HAP-1 (cell line): ENCODE measurements around the gene PIGB.
"Not testable (repeated sequence)": the region's sequence is repeated elsewhere in the genome, so short reads cannot be mapped to it uniquely, and the experiment has no call there.

Experiments used
- DNase-seq, 2 experiments: peaks; one replicate each; pipeline ENCODE4 v3.0.0-alpha.2; 2016 to 2020; ENCODE audit warnings: low spot score in 2 of 2
- H3K27me3 ChIP-seq: fragments of 250-450 bp; sonication (Bioruptor Pico); 2 replicates; pipeline ENCODE4 v1.5.1; 2020; ENCODE audit warnings: low read depth, mild to moderate bottlenecking, moderate library complexity
- H3K36me3 ChIP-seq: fragments of 250-450 bp; sonication (Bioruptor Pico); replicated peaks from 2 replicates; pipeline ENCODE4 v1.5.1; 2020; ENCODE audit warnings: mild to moderate bottlenecking
- H3K4me1 ChIP-seq: fragments of 250-450 bp; sonication (Bioruptor Pico); 2 replicates; pipeline ENCODE4 v1.5.1; 2020; ENCODE audit warnings: mild to moderate bottlenecking
- H3K4me3 ChIP-seq: fragments of 250-450 bp; sonication (Bioruptor Pico); 2 replicates; pipeline ENCODE4 v1.5.1; 2020; ENCODE audit warnings: mild to moderate bottlenecking, moderate library complexity
- H3K9me3 ChIP-seq: fragments of 250-450 bp; sonication (Bioruptor Pico); 2 replicates; pipeline ENCODE4 v1.5.1; 2020; ENCODE audit warnings: mild to moderate bottlenecking, moderate library complexity
- in situ Hi-C: fragments of 300-500 bp; cut with MboI; formaldehyde crosslinking; loops from 3 replicates; pipeline ENCODE4 v1.14.3; 2020; ENCODE audit warnings: low sequenced_read_pairs, inconsistent platforms, mixed read lengths

PIGB gene

DNA sequence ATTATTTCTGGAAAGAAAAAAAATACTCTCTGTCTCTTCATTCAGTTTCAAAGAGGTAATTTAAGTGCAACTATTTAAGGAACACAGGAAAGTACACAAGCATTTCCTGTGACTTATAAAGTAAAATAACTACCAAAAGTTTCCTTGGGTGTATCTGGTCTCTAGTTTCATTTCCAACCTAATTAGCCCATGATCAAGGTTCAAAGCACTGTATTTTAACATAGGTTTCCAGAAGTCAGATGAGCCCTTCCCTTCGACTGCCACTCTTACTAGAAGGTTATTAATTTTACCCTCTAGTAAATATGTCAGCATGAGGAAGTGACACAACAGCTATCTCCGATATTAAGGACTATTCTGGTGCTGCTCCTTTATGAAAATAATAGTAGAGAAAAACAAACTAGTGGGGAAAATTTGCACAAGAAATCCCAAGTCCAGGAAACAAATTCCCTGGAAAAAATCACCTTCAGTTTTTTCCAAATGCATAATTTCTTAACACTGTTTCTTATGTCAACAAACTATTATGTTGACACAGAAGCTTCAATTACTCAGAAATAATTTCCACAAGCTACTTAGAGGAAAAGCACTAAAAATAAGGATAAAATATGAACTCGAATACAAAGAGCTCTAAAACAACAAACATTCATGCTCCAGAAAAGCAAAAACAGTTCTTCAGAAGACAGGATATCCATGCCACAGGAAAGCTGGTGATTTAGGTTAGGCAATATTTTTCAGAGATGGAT lies 53.8 kb downstream of the PIGB start:
- in situ Hi-C loops, result no loop called here
- H3K27me3 ChIP-seq, result no peaks in the 10 kb centered on the region
- H3K9me3 ChIP-seq, result no peaks in the 10 kb centered on the region
- no peaks in the 10 kb centered on the region; the same call in 1 of the 2 replicates for H3K4me1 ChIP-seq
- DNase-seq, result no peak
- no peak overlapping the region for H3K4me3 ChIP-seq
- H3K36me3 ChIP-seq, result no peaks in the 10 kb centered on the region

DNA sequence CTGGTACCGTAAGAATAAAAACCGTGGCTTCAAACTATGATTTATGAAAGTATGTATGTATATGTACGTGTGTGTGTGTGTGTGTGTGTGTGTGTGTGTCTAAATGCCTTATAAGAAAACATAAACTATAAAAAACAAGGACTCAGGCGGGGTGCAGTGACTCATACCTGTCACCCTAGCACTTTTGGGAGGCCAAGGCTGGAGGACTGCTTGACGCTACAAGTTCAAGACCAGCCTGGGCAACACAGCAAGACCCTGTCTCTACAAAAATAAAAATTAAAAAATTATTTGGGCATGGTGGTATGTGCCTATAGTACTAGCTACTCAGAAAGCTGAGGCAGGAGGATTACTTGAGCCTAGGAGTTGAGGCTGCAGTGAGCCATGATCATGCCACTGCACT lies 60.1 kb downstream of the PIGB start:
- no peaks in the 10 kb centered on the region for H3K27me3 ChIP-seq
- no peaks in the 10 kb centered on the region for H3K4me1 ChIP-seq
- no peaks in the 10 kb centered on the region for H3K9me3 ChIP-seq
- no peaks in the 10 kb centered on the region for H3K36me3 ChIP-seq
- no peak for DNase-seq
- no peak overlapping the region for H3K4me3 ChIP-seq
- in situ Hi-C loops, result no loop called here

DNA sequence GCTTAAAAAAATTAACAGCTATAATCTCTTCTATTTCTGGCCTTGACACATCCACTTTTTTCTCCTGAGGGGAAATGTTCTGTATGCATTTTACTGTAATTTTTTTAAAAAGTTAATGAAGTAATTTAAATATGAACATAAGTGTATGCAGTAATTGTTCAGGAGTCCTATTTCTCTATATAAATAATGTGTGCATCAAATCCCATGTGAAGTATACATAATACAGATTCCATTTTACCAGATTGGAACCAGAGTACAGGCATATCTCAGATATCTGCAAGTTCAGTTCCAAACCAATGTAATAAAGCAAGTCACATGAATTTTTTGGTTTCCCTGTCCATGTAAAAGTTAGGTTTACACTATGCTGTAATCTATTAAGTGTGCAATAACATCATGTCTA lies 62.6 kb downstream of the PIGB start:
- H3K27me3 ChIP-seq, result no peaks in the 10 kb centered on the region
- no peaks in the 10 kb centered on the region for H3K4me1 ChIP-seq
- H3K9me3 ChIP-seq, result no peaks in the 10 kb centered on the region
- no peaks in the 10 kb centered on the region for H3K36me3 ChIP-seq
- in situ Hi-C loops, result no loop called here
- H3K4me3 ChIP-seq, result no peak overlapping the region
- no peak for DNase-seq

DNA sequence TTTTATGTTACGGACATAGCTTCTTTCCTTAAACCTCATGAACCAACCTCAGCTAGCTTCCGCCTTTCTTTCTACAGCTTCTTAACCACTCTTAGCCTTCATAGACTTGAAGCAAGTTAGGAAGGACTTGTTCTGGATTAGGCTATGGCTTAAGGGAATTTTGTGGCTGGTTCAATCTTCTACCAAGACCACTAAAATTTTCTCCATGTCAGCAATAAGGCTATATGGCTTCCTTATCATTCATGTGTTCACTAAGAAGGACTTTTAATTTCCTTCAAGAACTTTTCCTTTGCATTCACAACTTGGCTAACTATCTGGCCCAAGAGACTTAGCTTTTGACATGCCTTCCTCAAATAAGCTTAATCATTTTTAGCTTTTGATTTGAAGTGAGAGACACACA lies 64.7 kb downstream of the PIGB start:
- H3K4me3 ChIP-seq, result no peak overlapping the region
- no peaks in the 10 kb centered on the region for H3K9me3 ChIP-seq
- H3K36me3 ChIP-seq, result no peaks in the 10 kb centered on the region

DNA sequence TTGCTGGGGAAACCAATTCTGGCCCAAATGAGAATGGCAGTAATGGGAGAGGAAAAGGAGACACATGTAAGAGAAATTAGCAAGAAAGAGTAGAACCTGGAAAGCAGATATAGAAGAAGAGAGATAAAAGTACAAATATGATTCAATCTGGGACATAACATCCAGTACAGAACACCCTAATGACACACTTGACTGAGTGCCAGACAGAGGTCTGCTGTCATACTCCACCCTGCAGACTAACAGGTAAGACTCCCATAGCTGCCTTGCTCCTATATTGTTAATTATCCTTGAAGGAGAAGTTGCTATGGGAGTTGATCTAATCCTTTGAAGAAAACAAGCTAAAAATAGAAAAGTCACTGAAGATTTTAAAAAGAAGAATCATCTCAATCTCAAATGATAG lies 68.0 kb downstream of the PIGB start:
- Histone ChIP-seq H3K4me3 (no peak overlapping the region), H3K36me3 (no peaks in the 10 kb centered on the region), H3K4me1 (no peaks in the 10 kb centered on the region), H3K27me3 (no peaks in the 10 kb centered on the region), H3K9me3 (no peaks in the 10 kb centered on the region)
- in situ Hi-C loops, result no loop called here
- no peak for DNase-seq

More for the DNA sequence above, 64.7 kb downstream of the PIGB start:
- in situ Hi-C loops, result no loop called here
- H3K27me3 ChIP-seq, result no peaks in the 10 kb centered on the region
- no peaks in the 10 kb centered on the region for H3K4me1 ChIP-seq
- DNase-seq, result no peak

DNA sequence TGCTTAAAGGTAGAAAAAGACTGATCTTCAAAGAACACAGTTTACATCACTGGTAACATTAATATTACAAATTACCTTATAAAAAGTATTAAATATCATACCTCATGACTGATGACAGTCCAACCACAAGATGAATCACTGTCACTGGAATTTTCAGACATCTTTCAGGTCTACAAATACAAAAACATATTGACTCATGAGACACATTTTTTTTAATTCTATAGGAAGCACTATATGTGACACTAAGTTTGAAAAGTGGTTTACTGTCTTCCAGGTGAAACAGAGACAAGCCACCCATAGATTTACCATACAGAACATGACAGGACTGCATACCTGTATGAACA lies 70.2 kb downstream of the PIGB start:
- DNase-seq, result no peak

DNA sequence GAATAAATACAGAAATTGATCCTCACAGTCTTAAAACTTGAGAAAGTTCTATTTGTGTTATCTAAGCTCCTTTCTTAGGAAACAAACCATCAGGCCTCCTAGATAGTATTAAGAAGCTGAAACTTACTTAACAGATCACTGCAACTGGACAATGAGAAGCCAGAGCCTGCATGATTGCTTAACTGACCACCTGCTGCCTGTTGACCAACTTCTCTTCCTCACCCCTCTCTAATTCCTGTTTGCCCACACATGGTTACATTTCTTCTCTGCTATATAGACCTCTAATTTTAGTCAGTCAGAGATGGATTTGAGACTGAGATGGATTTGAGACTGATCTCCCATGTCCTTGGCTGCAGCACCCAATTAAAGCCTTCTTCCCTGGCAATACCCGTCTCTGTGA lies 75.7 kb downstream of the PIGB start:
- no peaks in the 10 kb centered on the region for H3K36me3 ChIP-seq
- H3K4me3 ChIP-seq, result no peak overlapping the region
- H3K4me1 ChIP-seq, result no peaks in the 10 kb centered on the region
- no peaks in the 10 kb centered on the region for H3K27me3 ChIP-seq
- no peak for DNase-seq
- 0 out of 2 replicates have a peak, but pooled peaks cover 2% of the 10 kb centered on the region for H3K9me3 ChIP-seq
- in situ Hi-C loops, result no loop called here

More for the DNA sequence above, 70.2 kb downstream of the PIGB start:
- Histone ChIP-seq H3K27me3 (no peaks in the 10 kb centered on the region), H3K4me3 (no peak overlapping the region), H3K36me3 (no peaks in the 10 kb centered on the region), H3K9me3 (no peaks in the 10 kb centered on the region), H3K4me1 (no peaks in the 10 kb centered on the region)
- in situ Hi-C loops, result no loop called here

DNA sequence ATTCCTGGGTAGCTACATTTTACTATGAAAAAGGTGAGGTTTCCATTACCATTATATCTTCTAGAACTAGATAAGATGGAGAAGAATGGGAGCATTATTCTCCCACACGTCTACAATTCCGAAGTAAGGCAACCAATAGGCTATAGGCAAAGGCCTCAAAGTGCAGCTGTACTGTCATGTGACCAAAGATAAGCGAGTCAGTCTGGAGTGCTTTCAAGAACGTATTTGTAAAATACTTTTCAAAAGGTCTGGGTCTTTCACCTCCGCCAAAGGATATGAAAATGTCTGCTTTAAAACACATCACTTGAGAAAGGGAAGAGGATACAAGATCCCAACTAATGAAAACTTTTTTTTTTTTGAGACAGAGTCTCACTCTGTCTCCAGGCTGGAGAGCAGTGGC lies 79.2 kb downstream of the PIGB start:
- in situ Hi-C loops, result no loop called here
- no peaks in the 10 kb centered on the region for H3K36me3 ChIP-seq

DNA sequence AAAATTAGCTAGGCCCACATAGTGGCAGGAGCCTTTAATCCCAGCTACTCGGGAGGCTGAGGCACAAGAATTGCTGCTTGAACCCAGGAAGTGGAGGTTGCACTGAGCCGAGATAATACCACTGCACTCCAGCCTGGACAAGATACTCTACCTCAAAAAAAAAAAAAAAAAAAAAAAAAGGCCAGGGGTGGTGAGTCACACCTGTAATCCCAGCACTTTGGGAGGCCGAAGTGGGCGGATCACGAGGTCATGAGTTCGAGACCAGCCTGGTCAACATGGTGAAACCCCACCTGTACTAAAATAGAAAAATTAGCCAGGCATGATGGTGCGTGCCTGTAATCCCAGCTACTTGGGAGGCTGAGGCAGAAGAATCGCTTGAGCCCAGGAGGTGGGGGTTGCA lies 81.0 kb downstream of the PIGB start:
- H3K36me3 ChIP-seq, DNase-seq, H3K9me3 ChIP-seq, in situ Hi-C loops, H3K27me3 ChIP-seq, H3K4me3 ChIP-seq: not testable (repeated sequence)
- peaks cover 10% of the 10 kb centered on the region; the same call in 1 of the 2 replicates for H3K4me1 ChIP-seq

More for the DNA sequence above, 79.2 kb downstream of the PIGB start:
- H3K4me1 ChIP-seq, result peaks cover 3% of the 10 kb centered on the region; the same call in 1 of the 2 replicates
- H3K9me3 ChIP-seq, result 0 out of 2 replicates have a peak, but pooled peaks cover 2% of the 10 kb centered on the region
- no peak for DNase-seq
- no peak overlapping the region for H3K4me3 ChIP-seq
- no peaks in the 10 kb centered on the region for H3K27me3 ChIP-seq

DNA sequence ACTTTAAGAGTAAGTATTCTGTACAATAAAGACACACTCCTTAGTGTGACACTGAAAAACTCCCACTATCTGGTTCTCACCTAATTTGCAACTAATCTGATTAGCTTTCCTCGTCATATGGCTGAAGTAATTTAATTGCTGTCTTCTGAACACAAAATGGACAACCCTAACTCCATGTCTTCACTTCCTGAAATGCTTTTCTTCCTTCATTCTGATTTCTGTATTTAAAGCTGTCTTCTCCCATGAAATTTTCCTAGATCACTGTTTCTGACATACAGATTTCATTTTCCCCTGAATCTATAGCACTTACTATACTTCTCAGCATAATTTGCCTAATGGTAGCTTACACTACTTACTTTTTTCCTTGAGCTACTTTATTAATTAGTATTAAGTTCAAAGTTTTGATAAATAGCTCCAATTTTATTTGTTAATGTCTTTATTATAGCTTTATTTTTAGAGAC lies 82.8 kb downstream of the PIGB start:
- Histone ChIP-seq H3K4me3 (no peak overlapping the region), H3K9me3 (0 out of 2 replicates have a peak, but pooled peaks cover 2% of the 10 kb centered on the region), H3K36me3 (no peaks in the 10 kb centered on the region), H3K4me1 (peaks cover 10% of the 10 kb centered on the region; the same call in 1 of the 2 replicates), H3K27me3 (no peaks in the 10 kb centered on the region)
- DNase-seq, result no peak
- in situ Hi-C loops, result no loop called here

DNA sequence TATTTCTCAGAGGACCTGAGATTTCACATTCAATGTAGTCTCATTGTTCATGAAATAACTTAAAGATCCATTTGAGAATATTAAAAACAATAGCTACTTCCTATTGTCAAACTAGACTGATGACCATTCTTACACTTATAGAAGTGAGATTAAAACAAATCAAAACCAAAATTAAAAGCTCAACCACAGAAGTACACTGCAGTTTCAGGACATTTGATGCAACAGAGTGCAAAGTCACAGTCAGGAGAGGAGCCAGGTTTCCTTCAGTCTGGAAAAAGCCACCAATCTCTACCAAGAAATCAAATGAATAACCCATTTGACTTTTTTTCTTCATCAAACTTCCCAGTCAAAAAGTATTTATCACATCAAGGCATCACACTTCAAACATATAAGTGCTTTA lies 83.7 kb downstream of the PIGB start:
- Histone ChIP-seq H3K27me3 (no peaks in the 10 kb centered on the region), H3K36me3 (no peaks in the 10 kb centered on the region), H3K4me1 (peaks cover 15% of the 10 kb centered on the region), H3K9me3 (0 out of 2 replicates have a peak, but pooled peaks cover 2% of the 10 kb centered on the region), H3K4me3 (no peak overlapping the region)
- DNase-seq, result no peak
- in situ Hi-C loops, result no loop called here

DNA sequence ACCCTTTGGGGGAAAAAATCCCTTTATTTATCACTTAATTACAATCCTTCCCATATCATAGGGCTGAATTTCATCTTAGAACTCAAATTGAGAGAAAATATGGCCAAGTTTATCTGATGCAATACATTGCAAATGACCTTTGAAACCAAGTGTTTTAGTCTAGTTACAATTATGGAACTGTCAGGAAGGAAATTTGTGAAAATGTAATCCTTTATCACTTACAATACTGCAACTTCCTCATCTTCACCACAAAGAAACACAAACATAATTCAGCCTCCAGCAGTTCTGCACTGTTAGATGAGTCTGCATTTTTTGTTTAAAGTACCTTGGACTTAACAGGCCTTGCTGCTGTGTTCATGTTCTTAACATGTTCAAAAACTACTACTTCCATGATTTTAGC lies 84.5 kb downstream of the PIGB start:
- Histone ChIP-seq H3K27me3 (no peaks in the 10 kb centered on the region), H3K4me1 (peaks cover 15% of the 10 kb centered on the region), H3K9me3 (no peaks in the 10 kb centered on the region), H3K4me3 (no peak overlapping the region), H3K36me3 (no peaks in the 10 kb centered on the region)
- in situ Hi-C loops, result no loop called here
- DNase-seq, result no peak
